Measurements from ENCODE around the gene KRT77.

The KRT77 gene

DNA sequence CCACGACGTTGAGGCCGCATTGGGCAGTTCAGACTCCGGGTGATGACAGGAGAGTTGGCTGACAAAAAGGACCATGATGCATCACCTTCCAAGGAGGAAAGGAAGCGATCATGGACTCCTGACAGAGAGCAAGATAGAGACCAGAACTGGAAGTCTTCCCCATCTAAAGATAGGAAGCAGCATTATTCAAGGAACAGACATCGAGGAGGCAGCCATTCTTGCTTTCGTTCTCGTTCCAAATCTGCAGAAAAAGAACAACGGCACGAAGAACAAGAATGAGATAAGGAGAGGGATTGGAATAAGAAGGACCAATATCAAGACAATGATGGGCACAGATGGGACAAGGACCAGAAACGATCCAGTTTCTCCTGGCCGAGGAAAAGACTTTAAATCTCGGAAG, 27.1 kb upstream of the KRT77 start:
- no peaks in the 10 kb centered on the region for H3K9me3 ChIP-seq (replicated peaks in 1 of 2; ENCODE audit: control insufficient read depth in 2 of 2, insufficient read depth in 1 of 2, low read depth in 1 of 2, low read length in 2 of 2)
- no peak for DNase-seq (ENCODE audit: low spot score)
- no peak overlapping the region for H3K27ac ChIP-seq (replicated peaks; ENCODE audit: low read length)
- no peak overlapping the region for H3K18ac ChIP-seq (ENCODE audit: low read length)
- H4K91ac ChIP-seq (ENCODE audit: low read depth, low read length, poor library complexity): no peak overlapping the region
- no peaks in the 10 kb centered on the region for H3K36me3 ChIP-seq (replicated peaks in 1 of 2; ENCODE audit: control insufficient read depth in 2 of 2, insufficient read depth in 2 of 2, low read length in 2 of 2)
- H3K4me2 ChIP-seq (ENCODE audit: insufficient read depth, low read length, poor library complexity, severe bottlenecking): no peak overlapping the region
- H3K14ac ChIP-seq (ENCODE audit: low read length): no peak overlapping the region
- H3K9ac ChIP-seq (ENCODE audit: low read depth, low read length, poor library complexity): no peak overlapping the region
- H2BK15ac ChIP-seq (ENCODE audit: low read length): no peak overlapping the region
- H3K79me1 ChIP-seq (ENCODE audit: low read depth, low read length): no peaks in the 10 kb centered on the region
- WGBS, 2 donors (ENCODE audit: extremely low coverage in 2 of 2, insufficient read length in 2 of 2, insufficient replicate concordance in 1 of 2): no CpG with 5 or more reads among the region's 13 CpGs
- H2AK5ac ChIP-seq (ENCODE audit: low read depth, low read length): no peak overlapping the region
- no peak overlapping the region for H2BK12ac ChIP-seq (ENCODE audit: low read length)
- H3K27me3 ChIP-seq (ENCODE audit: control insufficient read depth in 3 of 3, insufficient read depth in 3 of 3, low read depth in 1 of 3, low read length in 3 of 3): peaks cover 0 to 3% (median 0%) of the 10 kb centered on the region in 3 experiments
- H3K4me3 ChIP-seq (ENCODE audit: low read length in 2 of 2): no peak overlapping the region
- H3K4ac ChIP-seq (ENCODE audit: low read length): no peak overlapping the region
- no peak overlapping the region for H4K8ac ChIP-seq (ENCODE audit: low read depth, low read length)
- no peak overlapping the region for H3K23ac ChIP-seq (ENCODE audit: low read depth, low read length, poor library complexity)
- H2AFZ ChIP-seq (ENCODE audit: low read length): no peak overlapping the region
- no peak overlapping the region for H2BK5ac ChIP-seq (ENCODE audit: low read length)
- H2BK120ac ChIP-seq (ENCODE audit: low read depth, low read length): no peak overlapping the region
- no peaks in the 10 kb centered on the region for H3K4me1 ChIP-seq (ENCODE audit: control insufficient read depth in 2 of 2, insufficient read depth in 1 of 2, low read depth in 1 of 2, low read length in 2 of 2)

DNA sequence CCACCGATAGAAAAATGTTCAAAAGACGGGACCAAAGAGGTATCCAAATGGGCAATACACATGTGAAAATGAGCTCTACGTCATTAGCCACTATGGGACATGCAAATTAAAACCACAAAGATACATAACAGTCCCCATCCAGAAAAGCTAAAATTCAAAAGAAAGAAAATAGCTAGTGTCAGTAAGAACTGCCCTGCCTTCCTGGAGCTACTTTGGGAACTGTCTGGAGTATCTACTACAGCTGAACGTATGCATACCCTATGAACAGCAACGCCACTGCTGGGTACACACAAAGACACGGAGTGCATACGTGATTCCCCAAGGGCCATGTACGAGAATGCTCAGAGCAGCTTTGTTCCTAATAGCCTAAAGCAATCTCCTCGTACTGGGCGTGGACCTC, 25.8 kb upstream of the KRT77 start:
- no peak overlapping the region for H4K8ac ChIP-seq (ENCODE audit: low read depth, low read length)
- no peaks in the 10 kb centered on the region for H3K4me1 ChIP-seq (ENCODE audit: control insufficient read depth in 2 of 2, insufficient read depth in 1 of 2, low read depth in 1 of 2, low read length in 2 of 2)
- no peak overlapping the region for H3K14ac ChIP-seq (ENCODE audit: low read length)
- no peak overlapping the region for H3K4ac ChIP-seq (ENCODE audit: low read length)
- H2AK5ac ChIP-seq (ENCODE audit: low read depth, low read length): no peak overlapping the region
- H2BK5ac ChIP-seq (ENCODE audit: low read length): no peak overlapping the region
- no peak overlapping the region for H4K91ac ChIP-seq (ENCODE audit: low read depth, low read length, poor library complexity)
- no CpG with 5 or more reads among the region's 10 CpGs for WGBS, 2 donors (ENCODE audit: extremely low coverage in 2 of 2, insufficient read length in 2 of 2, insufficient replicate concordance in 1 of 2)
- H3K18ac ChIP-seq (ENCODE audit: low read length): no peak overlapping the region
- H3K4me2 ChIP-seq (ENCODE audit: insufficient read depth, low read length, poor library complexity, severe bottlenecking): no peak overlapping the region
- H3K36me3 ChIP-seq (replicated peaks in 1 of 2; ENCODE audit: control insufficient read depth in 2 of 2, insufficient read depth in 2 of 2, low read length in 2 of 2): no peaks in the 10 kb centered on the region
- H3K4me3 ChIP-seq (ENCODE audit: low read length in 2 of 2): no peak overlapping the region
- no peak overlapping the region for H2BK12ac ChIP-seq (ENCODE audit: low read length)
- H3K27ac ChIP-seq (replicated peaks; ENCODE audit: low read length): no peak overlapping the region
- H3K9ac ChIP-seq (ENCODE audit: low read depth, low read length, poor library complexity): no peak overlapping the region
- no peak overlapping the region for H3K23ac ChIP-seq (ENCODE audit: low read depth, low read length, poor library complexity)
- no peaks in the 10 kb centered on the region for H3K9me3 ChIP-seq (replicated peaks in 1 of 2; ENCODE audit: control insufficient read depth in 2 of 2, insufficient read depth in 1 of 2, low read depth in 1 of 2, low read length in 2 of 2)
- H3K79me1 ChIP-seq (ENCODE audit: low read depth, low read length): no peaks in the 10 kb centered on the region
- H2BK120ac ChIP-seq (ENCODE audit: low read depth, low read length): no peak overlapping the region
- DNase-seq (ENCODE audit: low spot score): no peak
- H2AFZ ChIP-seq (ENCODE audit: low read length): no peak overlapping the region
- peaks cover 0 to 3% (median 0%) of the 10 kb centered on the region in 3 experiments for H3K27me3 ChIP-seq (ENCODE audit: control insufficient read depth in 3 of 3, insufficient read depth in 3 of 3, low read depth in 1 of 3, low read length in 3 of 3)
- no peak overlapping the region for H2BK15ac ChIP-seq (ENCODE audit: low read length)

DNA sequence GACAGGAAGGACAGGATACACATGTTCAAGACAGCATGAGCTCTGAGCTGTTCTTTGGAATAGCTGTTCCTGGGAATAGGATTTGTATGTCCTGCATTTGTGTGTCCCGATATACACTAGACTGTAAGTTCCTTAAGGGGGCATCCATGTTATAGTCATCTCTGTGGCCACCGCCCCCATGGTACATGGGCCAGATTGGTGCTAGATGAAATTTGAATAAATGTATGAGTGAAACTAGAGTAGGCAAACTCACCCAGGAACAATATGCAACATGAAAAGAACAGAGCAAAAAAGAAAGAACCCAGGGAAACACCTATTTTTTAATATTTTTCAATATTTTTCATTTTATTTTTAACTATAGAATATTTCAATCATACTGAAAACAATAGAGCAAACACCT, 25.1 kb upstream of the KRT77 start:
- H3K4me2 ChIP-seq (ENCODE audit: insufficient read depth, low read length, poor library complexity, severe bottlenecking): no peak overlapping the region
- no peak overlapping the region for H3K9ac ChIP-seq (ENCODE audit: low read depth, low read length, poor library complexity)
- no peak overlapping the region for H4K91ac ChIP-seq (ENCODE audit: low read depth, low read length, poor library complexity)
- no peak overlapping the region for H2BK5ac ChIP-seq (ENCODE audit: low read length)
- no peak overlapping the region for H4K8ac ChIP-seq (ENCODE audit: low read depth, low read length)
- H2BK120ac ChIP-seq (ENCODE audit: low read depth, low read length): no peak overlapping the region
- H3K4me3 ChIP-seq (ENCODE audit: low read length in 2 of 2): no peak overlapping the region
- H3K4me1 ChIP-seq (ENCODE audit: control insufficient read depth in 2 of 2, insufficient read depth in 1 of 2, low read depth in 1 of 2, low read length in 2 of 2): no peaks in the 10 kb centered on the region
- peaks cover 0 to 3% (median 0%) of the 10 kb centered on the region in 3 experiments for H3K27me3 ChIP-seq (ENCODE audit: control insufficient read depth in 3 of 3, insufficient read depth in 3 of 3, low read depth in 1 of 3, low read length in 3 of 3)
- no peak overlapping the region for H2AFZ ChIP-seq (ENCODE audit: low read length)
- H3K27ac ChIP-seq (replicated peaks; ENCODE audit: low read length): no peak overlapping the region
- no CpG with 5 or more reads among the region's 2 CpGs for WGBS, 2 donors (ENCODE audit: extremely low coverage in 2 of 2, insufficient read length in 2 of 2, insufficient replicate concordance in 1 of 2)
- H2BK12ac ChIP-seq (ENCODE audit: low read length): no peak overlapping the region
- H2BK15ac ChIP-seq (ENCODE audit: low read length): no peak overlapping the region
- H3K9me3 ChIP-seq (replicated peaks in 1 of 2; ENCODE audit: control insufficient read depth in 2 of 2, insufficient read depth in 1 of 2, low read depth in 1 of 2, low read length in 2 of 2): no peaks in the 10 kb centered on the region
- no peak overlapping the region for H3K23ac ChIP-seq (ENCODE audit: low read depth, low read length, poor library complexity)
- DNase-seq (ENCODE audit: low spot score): no peak
- no peaks in the 10 kb centered on the region for H3K79me1 ChIP-seq (ENCODE audit: low read depth, low read length)
- no peak overlapping the region for H3K18ac ChIP-seq (ENCODE audit: low read length)
- no peak overlapping the region for H3K4ac ChIP-seq (ENCODE audit: low read length)
- H2AK5ac ChIP-seq (ENCODE audit: low read depth, low read length): no peak overlapping the region
- no peak overlapping the region for H3K14ac ChIP-seq (ENCODE audit: low read length)
- H3K36me3 ChIP-seq (replicated peaks in 1 of 2; ENCODE audit: control insufficient read depth in 2 of 2, insufficient read depth in 2 of 2, low read length in 2 of 2): no peaks in the 10 kb centered on the region

DNA sequence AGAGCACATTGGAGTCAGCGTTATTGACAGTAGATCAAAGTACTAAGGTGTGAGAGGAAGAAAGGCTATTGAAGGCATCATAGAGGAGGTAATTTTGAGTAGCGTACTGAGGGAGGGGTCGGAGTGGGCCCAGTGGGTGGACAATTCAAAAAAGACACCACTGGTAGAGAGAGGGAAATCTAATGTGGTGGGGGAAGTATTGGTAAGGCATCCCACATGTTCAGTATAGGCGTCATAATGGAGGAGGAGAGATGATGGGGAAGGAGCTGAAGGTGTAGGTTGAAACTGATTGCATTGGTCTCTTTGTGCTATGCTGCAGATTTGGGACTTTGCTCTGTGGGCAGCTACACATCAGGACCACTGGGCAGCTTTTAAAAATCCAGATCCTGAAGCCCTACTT, 23.7 kb upstream of the KRT77 start:
- H3K27me3 ChIP-seq (ENCODE audit: control insufficient read depth in 3 of 3, insufficient read depth in 3 of 3, low read depth in 1 of 3, low read length in 3 of 3): peaks cover 0 to 3% (median 0%) of the 10 kb centered on the region in 3 experiments

More for the DNA sequence above, 23.7 kb upstream of the KRT77 start:
- Histone ChIP-seq H3K9ac (ENCODE audit: low read depth, low read length, poor library complexity) (no peak overlapping the region), H2AFZ (ENCODE audit: low read length) (no peak overlapping the region), H2AK5ac (ENCODE audit: low read depth, low read length) (no peak overlapping the region), H2BK120ac (ENCODE audit: low read depth, low read length) (no peak overlapping the region), H3K4me1 (ENCODE audit: control insufficient read depth in 2 of 2, insufficient read depth in 1 of 2, low read depth in 1 of 2, low read length in 2 of 2) (no peaks in the 10 kb centered on the region), H3K36me3 (replicated peaks in 1 of 2; ENCODE audit: control insufficient read depth in 2 of 2, insufficient read depth in 2 of 2, low read length in 2 of 2) (no peaks in the 10 kb centered on the region), H3K4me3 (ENCODE audit: low read length in 2 of 2) (no peak overlapping the region), H3K14ac (ENCODE audit: low read length) (no peak overlapping the region), H3K4me2 (ENCODE audit: insufficient read depth, low read length, poor library complexity, severe bottlenecking) (no peak overlapping the region), H4K91ac (ENCODE audit: low read depth, low read length, poor library complexity) (no peak overlapping the region), H3K79me1 (ENCODE audit: low read depth, low read length) (no peaks in the 10 kb centered on the region), H3K9me3 (replicated peaks in 1 of 2; ENCODE audit: control insufficient read depth in 2 of 2, insufficient read depth in 1 of 2, low read depth in 1 of 2, low read length in 2 of 2) (no peaks in the 10 kb centered on the region), H3K23ac (ENCODE audit: low read depth, low read length, poor library complexity) (no peak overlapping the region), H3K4ac (ENCODE audit: low read length) (no peak overlapping the region), H2BK15ac (ENCODE audit: low read length) (no peak overlapping the region), H3K27ac (replicated peaks; ENCODE audit: low read length) (no peak overlapping the region), H2BK12ac (ENCODE audit: low read length) (no peak overlapping the region), H4K8ac (ENCODE audit: low read depth, low read length) (no peak overlapping the region), H3K18ac (ENCODE audit: low read length) (no peak overlapping the region), H2BK5ac (ENCODE audit: low read length) (no peak overlapping the region)
- WGBS, 2 donors (ENCODE audit: extremely low coverage in 2 of 2, insufficient read length in 2 of 2, insufficient replicate concordance in 1 of 2): no CpG with 5 or more reads among the region's 4 CpGs
- DNase-seq (ENCODE audit: low spot score): no peak

All from neuronal stem cell (in vitro differentiated cells).